ENCODE measurements around the gene FXYD3.
"Not testable (repeated sequence)": the region's sequence is repeated elsewhere in the genome, so short reads cannot be mapped to it uniquely, and the experiment has no call there.

Gene FXYD3

DNA sequence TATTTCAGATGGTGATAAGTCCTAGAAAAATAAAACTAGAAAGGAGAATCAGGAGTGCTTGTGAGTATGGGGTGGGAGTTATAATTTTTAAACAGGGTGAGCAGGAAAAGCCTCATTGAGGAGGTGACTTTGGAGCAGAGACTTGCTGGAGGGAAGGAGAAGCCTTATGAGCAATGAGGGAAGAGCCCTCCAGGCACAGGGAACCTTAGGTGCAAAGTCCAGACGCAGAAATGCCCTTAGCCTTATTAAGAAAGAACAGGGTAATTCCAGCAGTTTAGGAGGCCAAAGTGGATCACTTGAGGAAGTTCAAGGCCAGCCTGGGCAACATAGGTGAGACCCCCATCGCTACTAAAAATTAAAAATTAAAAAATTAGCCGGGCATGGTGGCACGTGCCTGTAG, 21.0 kb upstream of the FXYD3 start:
- Mint-ChIP-seq H3K9me3 (ENCODE audit: low read depth) (no peaks in the 10 kb centered on the region), H3K27me3 (no peaks in the 10 kb centered on the region), H3K4me3 (no peak overlapping the region), H3K27ac (no peak overlapping the region), H3K36me3 (no peaks in the 10 kb centered on the region), H3K4me1 (ENCODE audit: low read depth) (peaks cover 4% of the 10 kb centered on the region)

DNA sequence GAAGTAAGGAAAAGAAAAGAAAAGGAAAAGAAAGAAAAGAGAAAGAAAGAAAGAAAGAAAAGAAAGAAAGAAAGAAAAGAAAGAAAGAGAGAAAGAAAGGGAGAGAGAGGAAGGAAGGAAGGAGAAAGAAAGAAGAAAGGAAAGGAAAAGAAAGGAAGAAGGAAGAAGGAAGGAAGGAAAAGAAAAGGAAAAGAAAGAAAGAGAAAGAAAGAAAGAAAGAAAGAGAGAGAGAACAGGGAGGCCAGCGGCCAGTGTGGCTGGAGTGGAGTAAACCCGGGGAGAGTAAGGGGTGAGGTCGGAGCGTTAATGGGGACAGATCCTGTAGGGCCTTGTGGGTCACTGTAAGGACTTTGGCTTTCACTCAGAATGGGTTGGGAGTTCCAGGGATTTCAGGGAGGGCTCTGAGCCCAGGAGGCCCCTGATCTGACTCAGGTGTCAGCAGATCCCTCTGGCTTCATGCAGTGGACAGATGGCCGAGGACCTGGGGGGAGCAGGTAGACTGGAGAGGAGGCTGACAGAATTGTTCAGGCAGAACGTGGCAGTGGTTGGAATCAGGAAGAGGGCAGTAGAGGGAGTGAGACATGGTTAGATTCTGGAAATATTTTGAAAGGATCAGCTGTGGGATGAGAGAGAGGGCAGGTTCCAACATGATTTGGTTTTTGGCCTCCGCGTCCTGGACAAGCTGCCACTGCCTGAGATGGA, 19.8 kb upstream of the FXYD3 start:
- no peaks in the 10 kb centered on the region for H3K9me3 Mint-ChIP-seq (ENCODE audit: low read depth)
- no peak overlapping the region for H3K4me3 Mint-ChIP-seq
- no peaks in the 10 kb centered on the region for H3K4me1 Mint-ChIP-seq (ENCODE audit: low read depth)
- H3K27me3 Mint-ChIP-seq, result no peaks in the 10 kb centered on the region
- no peaks in the 10 kb centered on the region for H3K36me3 Mint-ChIP-seq
- H3K27ac Mint-ChIP-seq, result no peak overlapping the region

DNA sequence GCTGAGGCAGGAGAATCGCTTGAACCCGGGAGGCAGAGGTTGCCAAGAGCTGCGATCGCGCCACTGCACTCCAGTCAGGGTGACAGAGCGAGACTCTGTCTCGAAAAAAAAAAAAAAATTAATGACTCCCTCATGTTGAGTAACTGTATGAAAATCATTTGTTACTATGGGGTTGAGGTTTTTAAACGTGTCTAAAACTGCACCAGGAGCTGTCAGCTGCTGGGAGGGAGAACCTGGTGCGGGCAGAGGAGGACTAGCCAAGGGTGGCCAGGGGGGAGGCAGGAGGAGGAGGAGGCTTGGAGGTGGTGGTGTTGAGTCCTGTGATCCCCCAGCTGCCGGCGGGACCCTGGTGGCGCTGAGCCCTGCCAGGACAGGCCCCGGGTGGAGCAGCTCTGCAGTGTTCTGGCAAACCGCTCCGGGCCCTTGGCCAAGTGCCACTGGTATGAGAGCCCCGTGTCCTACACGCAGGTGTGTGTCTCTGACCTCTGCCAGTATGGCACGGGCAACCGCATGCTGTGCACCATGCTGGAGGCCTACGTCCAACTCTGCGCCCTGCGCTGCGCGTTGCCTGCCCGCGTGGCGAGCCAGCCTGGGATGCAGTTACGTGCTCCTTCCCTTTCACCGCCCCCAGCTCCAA, 17.1 kb upstream of the FXYD3 start:
- H3K27me3 Mint-ChIP-seq, result no peaks in the 10 kb centered on the region
- H3K9me3 Mint-ChIP-seq (ENCODE audit: low read depth), result no peaks in the 10 kb centered on the region
- H3K27ac Mint-ChIP-seq, result no peak overlapping the region
- H3K4me3 Mint-ChIP-seq, result no peak overlapping the region
- H3K4me1 Mint-ChIP-seq (ENCODE audit: low read depth), result no peaks in the 10 kb centered on the region
- no peaks in the 10 kb centered on the region for H3K36me3 Mint-ChIP-seq

DNA sequence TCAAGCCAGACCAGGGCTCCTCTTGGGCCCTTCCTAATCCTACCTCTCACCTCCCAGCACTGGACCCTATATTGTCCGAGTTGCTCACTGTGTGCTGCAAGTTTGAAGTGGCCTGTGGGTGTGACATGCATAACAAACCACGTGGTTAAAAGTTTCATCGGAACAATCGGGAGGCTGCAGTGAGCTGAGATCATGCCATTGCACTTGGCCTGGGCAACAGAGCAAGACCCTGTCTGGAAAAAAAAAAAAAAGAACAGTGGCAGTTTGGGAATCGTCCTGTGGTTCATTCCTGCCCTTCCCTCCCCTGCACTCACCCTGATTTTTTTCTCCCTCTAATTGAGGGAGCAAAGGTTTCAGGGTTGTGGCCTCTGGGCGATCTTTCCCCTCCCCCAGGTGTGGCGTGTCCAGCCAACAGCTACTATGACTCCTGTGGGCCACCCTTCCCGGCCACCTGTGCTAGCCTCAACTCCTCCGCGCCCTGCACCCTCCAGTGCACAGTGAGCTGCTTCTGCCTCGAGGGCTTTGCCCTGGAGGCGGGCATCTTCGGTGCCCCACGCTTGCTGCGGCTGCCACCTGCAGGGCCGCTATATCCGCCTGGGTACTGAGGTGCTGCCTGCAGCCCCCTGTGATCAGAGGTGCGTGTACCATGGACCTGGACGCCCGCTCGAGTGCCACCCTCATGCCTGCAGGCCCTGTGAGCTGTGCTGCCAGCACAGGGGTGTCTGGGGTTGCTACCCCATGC, 16.3 kb upstream of the FXYD3 start:
- Mint-ChIP-seq H3K27ac (no peak overlapping the region), H3K4me3 (no peak overlapping the region), H3K27me3 (no peaks in the 10 kb centered on the region), H3K4me1 (ENCODE audit: low read depth) (no peaks in the 10 kb centered on the region), H3K9me3 (ENCODE audit: low read depth) (no peaks in the 10 kb centered on the region), H3K36me3 (no peaks in the 10 kb centered on the region)

DNA sequence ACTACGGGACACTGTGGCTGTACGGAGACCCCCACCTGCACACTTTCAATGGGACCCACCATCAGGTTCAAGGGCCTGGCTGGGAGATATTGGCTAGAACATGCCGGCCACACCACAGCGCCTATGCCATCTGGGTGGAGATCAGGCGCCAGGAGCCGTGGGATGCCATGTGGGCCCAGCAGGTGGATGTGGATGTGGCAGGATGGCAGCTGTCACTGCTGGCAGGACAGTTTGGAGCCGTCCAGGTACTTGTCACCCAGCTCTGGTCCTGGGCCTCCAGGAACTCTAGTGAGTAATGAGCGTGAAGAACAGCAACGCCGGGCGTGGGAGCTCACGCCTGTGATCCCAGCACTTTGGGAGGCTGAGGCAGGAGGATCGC, 15.7 kb upstream of the FXYD3 start:
- no peaks in the 10 kb centered on the region for H3K27me3 Mint-ChIP-seq
- H3K4me3 Mint-ChIP-seq, result no peak overlapping the region
- no peaks in the 10 kb centered on the region for H3K36me3 Mint-ChIP-seq
- no peak overlapping the region for H3K27ac Mint-ChIP-seq
- no peaks in the 10 kb centered on the region for H3K9me3 Mint-ChIP-seq (ENCODE audit: low read depth)
- no peaks in the 10 kb centered on the region for H3K4me1 Mint-ChIP-seq (ENCODE audit: low read depth)

DNA sequence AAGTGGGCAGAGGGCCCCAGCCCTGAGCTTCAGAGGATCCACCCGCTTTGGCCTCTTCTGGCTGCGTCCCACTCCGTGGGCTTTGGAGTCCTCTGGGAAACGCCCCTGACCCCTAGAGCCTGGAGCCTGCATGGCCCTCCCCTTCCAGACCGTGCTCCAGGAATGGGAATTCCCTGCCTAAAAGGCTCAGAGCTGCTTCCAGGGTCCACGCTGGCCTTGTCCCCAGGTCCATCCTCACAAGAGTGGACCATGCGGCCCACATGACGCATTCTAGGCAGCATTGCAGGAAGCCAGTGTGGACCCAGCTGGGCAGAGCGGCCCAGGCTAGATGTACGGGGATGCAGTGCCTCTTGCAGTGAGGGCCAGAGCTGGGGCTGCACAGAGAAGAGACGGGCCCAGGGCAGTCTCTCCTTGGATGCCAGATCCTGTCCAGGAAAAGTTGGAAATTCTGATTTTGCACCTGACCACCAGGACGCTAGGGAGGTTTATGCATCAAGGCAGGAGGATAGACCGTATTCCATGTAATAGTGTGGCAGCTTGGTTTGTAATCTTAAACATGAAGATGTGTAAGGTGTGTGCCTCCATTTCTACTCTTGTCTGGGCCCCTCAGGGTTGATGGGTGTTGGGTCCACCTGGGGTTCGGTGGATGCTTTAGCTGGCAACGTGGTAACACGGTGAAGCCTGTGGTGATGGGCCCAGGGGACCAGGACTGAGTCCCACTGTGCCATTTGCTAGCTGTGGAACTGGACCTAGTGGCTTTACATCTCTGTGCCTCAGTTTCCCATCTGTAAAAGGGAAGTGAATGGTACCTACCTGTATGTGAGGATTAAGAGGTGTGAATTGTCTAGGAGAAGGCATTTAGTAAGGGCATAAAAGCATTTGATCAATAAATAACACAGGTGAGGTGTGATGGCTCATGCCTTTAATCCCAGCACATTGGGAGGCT, 14.8 kb upstream of the FXYD3 start:
- H3K9me3 Mint-ChIP-seq (ENCODE audit: low read depth), result no peaks in the 10 kb centered on the region
- no peaks in the 10 kb centered on the region for H3K4me1 Mint-ChIP-seq (ENCODE audit: low read depth)
- no peak overlapping the region for H3K27ac Mint-ChIP-seq
- H3K4me3 Mint-ChIP-seq, result no peak overlapping the region
- no peaks in the 10 kb centered on the region for H3K36me3 Mint-ChIP-seq
- no peaks in the 10 kb centered on the region for H3K27me3 Mint-ChIP-seq

DNA sequence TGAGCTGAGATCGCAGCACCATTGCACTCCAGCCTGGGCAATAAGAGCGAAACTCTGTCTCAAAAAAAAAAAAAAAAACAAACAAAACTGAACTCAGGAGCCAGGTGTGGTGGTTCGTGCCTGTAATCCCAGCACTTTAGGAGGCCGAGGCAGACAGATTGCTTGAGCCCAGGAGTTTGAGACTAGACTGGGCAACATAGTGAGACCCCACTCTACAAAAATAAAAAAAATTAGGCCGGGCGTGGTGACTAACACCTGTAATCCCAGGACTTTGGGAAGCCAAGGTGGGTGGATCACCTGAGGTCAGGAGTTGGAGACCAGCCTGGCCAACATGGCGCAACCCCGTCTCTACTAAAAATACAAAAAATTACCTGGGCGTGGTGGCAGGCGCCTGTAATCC, 13.7 kb upstream of the FXYD3 start:
- H3K9me3 Mint-ChIP-seq (ENCODE audit: low read depth); H3K4me1 Mint-ChIP-seq (ENCODE audit: low read depth); H3K27ac Mint-ChIP-seq; H3K4me3 Mint-ChIP-seq; H3K36me3 Mint-ChIP-seq; H3K27me3 Mint-ChIP-seq: not testable (repeated sequence)

DNA sequence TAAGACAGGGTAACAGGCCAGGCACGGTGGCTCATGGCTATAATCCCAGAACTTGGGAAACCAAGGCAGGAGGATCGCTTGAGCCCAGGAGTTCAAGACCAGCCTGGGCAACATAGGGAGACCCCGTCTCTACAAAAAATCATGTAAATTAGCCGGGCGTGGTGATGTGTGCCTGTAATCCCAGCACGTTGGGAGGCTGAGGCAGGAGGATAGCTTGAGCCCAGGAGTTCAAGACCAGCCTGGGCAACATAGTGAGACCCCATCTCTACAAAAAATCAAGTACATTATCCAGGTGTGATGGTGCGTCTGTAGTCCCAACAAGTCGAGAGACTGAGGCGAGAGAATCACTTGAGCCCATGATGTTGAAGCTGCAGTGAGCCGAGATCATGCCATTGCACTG, 12.0 kb upstream of the FXYD3 start:
- not testable (repeated sequence) for H3K4me3 Mint-ChIP-seq; H3K4me1 Mint-ChIP-seq (ENCODE audit: low read depth); H3K36me3 Mint-ChIP-seq; H3K27me3 Mint-ChIP-seq; H3K9me3 Mint-ChIP-seq (ENCODE audit: low read depth); H3K27ac Mint-ChIP-seq

DNA sequence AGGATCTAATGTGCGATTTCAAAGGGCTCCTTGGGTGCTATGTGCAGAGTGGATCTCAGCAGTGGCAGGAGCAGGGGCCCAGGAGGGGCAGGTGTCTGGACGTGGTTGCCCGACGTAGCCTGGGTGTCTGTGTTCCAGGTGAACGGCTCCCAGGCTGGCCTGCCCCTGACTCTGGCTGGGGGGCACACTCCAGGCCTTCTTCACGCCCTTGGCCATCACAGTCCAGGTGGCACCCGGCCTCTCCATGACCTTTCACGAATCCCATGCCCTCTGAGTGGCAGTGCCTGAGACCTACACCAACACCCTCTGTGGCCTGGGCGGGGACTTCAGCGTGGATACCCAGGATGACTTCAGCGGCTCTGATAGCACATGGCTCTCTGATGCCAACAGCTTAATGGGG, 11.3 kb upstream of the FXYD3 start:
- Mint-ChIP-seq H3K36me3 (no peaks in the 10 kb centered on the region), H3K4me3 (no peak overlapping the region), H3K4me1 (ENCODE audit: low read depth) (no peaks in the 10 kb centered on the region), H3K27me3 (no peaks in the 10 kb centered on the region), H3K27ac (no peak overlapping the region), H3K9me3 (ENCODE audit: low read depth) (no peaks in the 10 kb centered on the region)

DNA sequence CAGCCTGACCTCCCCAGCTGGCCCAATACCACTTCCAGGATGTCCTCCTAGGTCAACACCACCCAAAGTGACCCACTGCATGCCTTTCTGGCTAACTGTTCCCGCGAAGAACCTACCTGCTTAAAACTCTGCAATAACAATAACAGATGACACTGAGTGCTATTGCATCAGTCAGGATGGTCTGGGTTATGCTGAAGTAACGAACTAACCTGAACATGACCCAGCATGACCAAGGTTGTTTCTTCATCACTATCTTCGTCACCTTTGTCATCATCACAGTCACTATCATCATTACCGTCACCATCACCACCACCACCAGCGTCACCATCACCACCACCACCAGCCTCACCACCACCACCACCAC, 10.6 kb upstream of the FXYD3 start:
- Mint-ChIP-seq H3K27me3 (no peaks in the 10 kb centered on the region), H3K4me3 (no peak overlapping the region), H3K9me3 (ENCODE audit: low read depth) (no peaks in the 10 kb centered on the region), H3K36me3 (no peaks in the 10 kb centered on the region), H3K27ac (no peak overlapping the region), H3K4me1 (ENCODE audit: low read depth) (no peaks in the 10 kb centered on the region)

DNA sequence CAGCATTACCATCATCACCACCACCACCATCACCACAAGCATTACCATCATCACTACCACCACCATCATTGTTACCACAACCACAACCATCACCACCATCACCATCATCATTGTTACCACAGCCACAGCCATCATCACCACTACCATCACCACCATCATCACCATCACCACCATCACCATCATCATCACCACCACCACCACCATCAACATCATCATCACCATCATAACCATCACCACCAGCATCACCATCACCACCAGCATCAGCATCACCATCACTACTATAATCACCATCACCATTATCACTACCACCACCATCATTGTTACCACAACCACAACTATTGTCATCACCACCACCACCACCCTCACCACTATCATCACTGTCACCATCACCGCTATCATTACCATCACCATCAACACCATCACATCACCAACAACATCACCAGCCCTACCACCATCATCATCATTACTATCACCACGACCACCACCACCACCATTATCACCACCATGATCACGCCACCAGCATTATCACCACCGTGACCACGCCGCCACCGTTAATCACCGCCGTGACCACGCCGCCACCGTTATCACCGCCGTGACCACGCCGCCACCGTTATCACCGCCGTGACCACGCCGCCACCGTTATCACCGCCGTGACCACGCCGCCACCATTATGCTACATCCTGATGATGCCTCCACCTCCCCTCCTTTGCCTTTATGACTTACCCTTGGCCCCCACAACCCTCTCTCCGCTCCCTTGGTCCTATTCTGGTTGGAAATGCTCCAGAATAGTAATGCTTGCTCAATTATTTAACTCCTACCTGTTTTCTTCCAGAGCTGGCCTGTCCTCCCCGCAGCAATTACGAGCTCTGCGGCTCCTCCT, 10.0 kb upstream of the FXYD3 start:
- no peak overlapping the region for H3K27ac Mint-ChIP-seq
- peaks cover under 1% of the 10 kb centered on the region for H3K27me3 Mint-ChIP-seq
- no peaks in the 10 kb centered on the region for H3K9me3 Mint-ChIP-seq (ENCODE audit: low read depth)
- no peaks in the 10 kb centered on the region for H3K36me3 Mint-ChIP-seq
- H3K4me3 Mint-ChIP-seq, result no peak overlapping the region
- H3K4me1 Mint-ChIP-seq (ENCODE audit: low read depth), result no peaks in the 10 kb centered on the region

DNA sequence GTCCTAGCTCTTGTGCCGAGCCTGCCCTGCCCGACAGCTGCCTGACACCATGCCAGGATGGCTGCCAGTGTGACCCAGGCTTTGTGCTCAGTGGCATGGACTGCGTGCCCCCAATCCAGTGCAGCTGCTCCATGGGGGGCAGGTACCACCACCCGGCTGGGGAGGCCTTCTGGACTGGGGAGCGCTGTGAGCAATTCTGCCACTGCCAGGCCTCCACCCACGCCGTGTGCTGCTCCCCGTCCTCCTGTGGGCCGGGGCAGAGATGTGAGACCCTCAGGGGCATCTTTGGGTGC, 9.4 kb upstream of the FXYD3 start:
- Mint-ChIP-seq H3K4me1 (ENCODE audit: low read depth) (no peaks in the 10 kb centered on the region), H3K27me3 (peaks cover 3% of the 10 kb centered on the region), H3K36me3 (no peaks in the 10 kb centered on the region), H3K27ac (no peak overlapping the region), H3K9me3 (ENCODE audit: low read depth) (no peaks in the 10 kb centered on the region), H3K4me3 (no peak overlapping the region)

DNA sequence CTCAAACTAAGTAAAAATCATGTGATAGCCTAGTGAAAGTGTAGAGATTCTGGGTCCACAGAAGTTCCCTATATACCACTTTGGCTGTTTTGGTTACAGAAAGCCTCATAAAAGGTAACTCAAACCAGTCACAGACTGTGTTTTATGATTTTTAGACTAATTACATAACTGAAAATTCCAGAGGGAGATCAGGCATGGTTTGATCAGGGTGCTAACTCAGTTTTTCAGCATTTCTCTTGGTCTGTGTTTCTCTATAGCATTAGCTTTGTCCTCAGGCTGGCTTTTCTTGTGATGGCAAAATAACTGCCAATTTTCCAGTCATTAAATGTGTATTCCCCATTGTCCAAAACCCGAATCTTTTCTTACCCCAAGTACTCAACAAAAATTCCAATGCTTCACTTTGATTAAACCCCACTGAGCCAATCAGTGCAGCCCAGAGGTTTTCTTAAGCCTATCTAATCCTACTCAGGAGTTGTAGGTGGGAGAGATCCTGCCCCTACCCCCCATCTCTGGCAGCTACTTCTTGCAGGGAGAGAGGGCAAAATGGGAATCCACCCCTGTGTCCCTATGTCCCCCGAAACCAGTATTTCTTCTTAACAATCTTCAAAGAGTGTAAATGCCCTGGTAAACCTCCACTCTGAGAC, 8.6 kb upstream of the FXYD3 start:
- Mint-ChIP-seq H3K4me1 (ENCODE audit: low read depth) (no peaks in the 10 kb centered on the region), H3K4me3 (no peak overlapping the region), H3K27ac (no peak overlapping the region), H3K36me3 (no peaks in the 10 kb centered on the region), H3K27me3 (peaks cover 3% of the 10 kb centered on the region), H3K9me3 (ENCODE audit: low read depth) (no peaks in the 10 kb centered on the region)

DNA sequence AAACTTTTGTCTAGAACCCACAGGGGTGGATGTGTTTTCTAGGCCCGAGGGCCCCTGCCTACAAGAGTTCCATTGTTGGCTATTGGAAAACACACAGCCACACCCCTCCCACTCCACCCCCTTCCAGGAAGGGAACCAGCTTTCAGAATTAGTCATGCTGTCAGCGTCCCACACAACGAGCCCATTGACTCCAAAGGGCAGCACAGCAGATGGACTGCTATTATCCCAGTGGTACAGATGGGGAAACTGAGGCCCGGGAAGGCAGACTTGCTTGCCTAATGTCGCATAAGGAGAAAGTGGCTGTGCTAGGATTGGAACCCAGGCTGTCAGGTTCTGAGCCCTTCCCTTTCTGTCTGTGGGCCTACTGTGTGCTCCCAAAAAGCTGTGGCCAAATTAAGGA, 8.1 kb upstream of the FXYD3 start:
- no peak overlapping the region for H3K27ac Mint-ChIP-seq
- H3K4me3 Mint-ChIP-seq, result no peak overlapping the region
- H3K9me3 Mint-ChIP-seq (ENCODE audit: low read depth), result no peaks in the 10 kb centered on the region
- H3K27me3 Mint-ChIP-seq, result peaks cover 3% of the 10 kb centered on the region
- no peaks in the 10 kb centered on the region for H3K4me1 Mint-ChIP-seq (ENCODE audit: low read depth)
- H3K36me3 Mint-ChIP-seq, result no peaks in the 10 kb centered on the region
